Muscle of leg (tissue), 11 donors: Measurements from ENCODE around the gene TOR1AIP2. TPM values are rescaled to one million over a fixed set of nuclear protein-coding genes. Genes with fewer than 3 reads are reported as not detected.
"Not testable (repeated sequence)": the region's sequence is repeated elsewhere in the genome, so short reads cannot be mapped to it uniquely, and the experiment has no call there.

Experiments used
- DNase-seq: peaks from one replicate; pipeline ENCODE4 v3.0.0; 2013
- H3K27ac ChIP-seq: one replicate; pipeline ENCODE4 v1.5.1; 2013; ENCODE audit warnings: mild to moderate bottlenecking, low read length, control low read depth
- H3K27me3 ChIP-seq: one replicate; pipeline ENCODE4 v1.6.1; 2013; ENCODE audit warnings: low read length; ENCODE audit not compliant: control insufficient read depth, insufficient read depth
- H3K36me3 ChIP-seq: one replicate; pipeline ENCODE4 v1.6.1; 2013; ENCODE audit warnings: low read length; ENCODE audit not compliant: control insufficient read depth, insufficient read depth
- H3K4me1 ChIP-seq: one replicate; pipeline ENCODE4 v1.6.1; 2013; ENCODE audit warnings: low read length; ENCODE audit not compliant: control insufficient read depth, insufficient read depth
- H3K4me3 ChIP-seq: one replicate; pipeline ENCODE4 v1.5.1; 2013; ENCODE audit warnings: low read length, control low read depth
- H3K9me3 ChIP-seq: replicated peaks from 2 replicates; pipeline ENCODE4 v1.6.1; 2013; ENCODE audit warnings: low read depth, low read length; ENCODE audit not compliant: control insufficient read depth
- WGBS: methylation state at CpG from one replicate; pipeline ENCODE4 v1.1.5; 2013; ENCODE audit warnings: missing lambda C conversion rate; ENCODE audit not compliant: insufficient coverage; 5-methylcytosine and 5-hydroxymethylcytosine counted together
- polyA plus RNA-seq, 8 donors: library from polyadenylated mRNA; unstranded; fragments of 120-200 nt; gene quantifications; one replicate each; pipeline versions ENCODE4 v1.2.1 to v1.2.3, GENCODE V29; 2013; ENCODE audit warnings: inconsistent platforms in 1 of 8, low replicate concordance in 1 of 8; ENCODE audit not compliant: insufficient read length in 8 of 8, insufficient read depth in 1 of 8
- total RNA-seq: library from RNA; stranded (reverse); fragments of 120-200 nt; gene quantifications from one replicate; pipeline ENCODE4 v1.2.4, GENCODE V29; 2013

Gene TOR1AIP2
- total and polyA plus RNA-seq, 9 donors, result 22.8 to 50.8 (median 29.6) TPM

DNA sequence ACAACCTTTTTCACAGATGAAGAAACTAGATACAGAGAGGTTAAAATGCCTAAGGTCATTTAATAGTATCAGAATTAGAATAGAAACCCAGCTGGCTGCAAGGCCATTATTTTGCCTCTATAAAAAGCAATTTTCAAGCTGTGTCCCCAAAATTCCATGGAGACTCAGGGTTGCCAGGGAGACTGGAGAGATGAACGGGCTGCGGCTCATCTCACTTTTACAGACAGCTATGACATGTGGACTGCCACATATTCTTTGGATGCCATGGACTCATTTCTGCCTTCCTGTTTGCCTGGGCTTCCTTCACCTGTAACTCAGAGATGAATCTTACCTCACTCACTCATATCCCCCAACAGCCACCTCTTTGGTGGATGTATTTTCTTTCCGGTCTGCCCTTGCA is 17.0 kb downstream of the TOR1AIP2 start:
- Histone ChIP-seq H3K4me3 (no peak overlapping the region), H3K27ac (no peak overlapping the region), H3K27me3 (no peaks in the 10 kb centered on the region), H3K36me3 (peaks cover 41% of the 10 kb centered on the region), H3K4me1 (no peaks in the 10 kb centered on the region), H3K9me3 (no peaks in the 10 kb centered on the region)
- no peak for DNase-seq
- 50% methylated on average over 2 of the region's 3 CpGs for WGBS

DNA sequence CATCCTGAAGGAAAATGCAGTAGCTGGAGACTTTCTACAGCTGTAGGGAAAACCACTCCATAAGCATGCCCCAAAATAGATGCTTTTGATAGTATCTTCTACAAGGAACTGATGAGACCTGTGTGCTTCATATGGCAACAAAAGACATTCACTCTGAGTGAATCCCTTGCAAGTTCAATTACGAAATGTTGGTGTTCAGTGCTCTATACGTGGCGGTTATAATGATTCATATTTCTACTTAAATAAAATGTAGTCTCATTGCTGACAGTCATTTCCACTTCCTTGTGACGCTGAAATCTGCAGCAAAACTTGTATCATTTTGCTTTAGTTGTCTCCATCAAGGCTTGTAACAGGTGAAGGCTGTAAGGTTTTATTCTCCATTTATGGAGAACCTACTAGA is 20.6 kb downstream of the TOR1AIP2 start:
- Histone ChIP-seq H3K27me3 (no peaks in the 10 kb centered on the region), H3K4me3 (no peak overlapping the region), H3K36me3 (peaks cover 22% of the 10 kb centered on the region), H3K4me1 (no peaks in the 10 kb centered on the region), H3K9me3 (no peaks in the 10 kb centered on the region), H3K27ac (no peak overlapping the region)
- no peak for DNase-seq
- WGBS, result no CpG with 5 or more reads among the region's 4 CpGs

DNA sequence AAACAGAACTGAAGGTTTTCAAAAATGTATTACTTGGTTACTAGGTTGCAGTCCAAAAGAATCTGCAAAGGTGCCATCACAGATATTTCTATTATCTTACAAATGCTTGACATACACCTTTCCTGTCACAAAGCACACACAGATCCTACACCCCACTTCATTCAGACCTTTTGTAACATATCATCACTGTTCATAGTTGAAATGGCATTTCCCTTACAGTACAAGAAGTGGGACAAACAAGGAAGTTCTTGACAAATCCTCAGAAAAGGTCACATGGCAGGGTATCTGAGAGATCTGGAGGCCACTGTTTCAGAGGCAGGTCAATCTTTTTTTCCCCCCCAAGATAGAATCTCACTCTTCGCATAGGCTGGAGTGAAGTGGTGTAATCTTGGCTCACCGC is 21.3 kb downstream of the TOR1AIP2 start:
- Histone ChIP-seq H3K4me3 (no peak overlapping the region), H3K4me1 (no peaks in the 10 kb centered on the region), H3K27ac (no peak overlapping the region), H3K9me3 (no peaks in the 10 kb centered on the region), H3K36me3 (peaks cover 26% of the 10 kb centered on the region), H3K27me3 (no peaks in the 10 kb centered on the region)
- DNase-seq, result no peak
- 100% methylated on average over 2 of the region's 2 CpGs for WGBS

DNA sequence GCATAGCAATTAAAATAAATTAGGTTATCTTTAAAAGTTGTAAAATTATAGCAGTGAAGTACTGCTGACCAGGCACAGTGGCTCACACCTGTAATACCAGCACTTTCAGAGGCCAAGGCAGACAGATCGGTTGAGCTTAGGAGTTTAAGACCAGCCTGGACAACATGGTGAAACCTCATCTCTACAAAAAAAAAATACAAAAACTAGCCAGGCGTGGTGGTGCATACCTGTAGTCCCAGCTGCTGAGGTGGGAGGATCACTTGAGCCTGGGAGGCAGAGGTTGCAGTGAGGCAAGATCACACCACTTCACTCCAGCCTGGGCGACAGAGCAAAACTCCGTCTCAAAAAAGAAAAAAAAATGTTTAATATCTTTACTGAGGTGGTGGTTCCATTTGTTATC is 21.8 kb downstream of the TOR1AIP2 start:
- WGBS, result no CpG with 5 or more reads among the region's 4 CpGs
- not testable (repeated sequence) for H3K27ac ChIP-seq, H3K4me3 ChIP-seq, DNase-seq, H3K9me3 ChIP-seq, H3K4me1 ChIP-seq, H3K27me3 ChIP-seq
- peaks cover 29% of the 10 kb centered on the region for H3K36me3 ChIP-seq

DNA sequence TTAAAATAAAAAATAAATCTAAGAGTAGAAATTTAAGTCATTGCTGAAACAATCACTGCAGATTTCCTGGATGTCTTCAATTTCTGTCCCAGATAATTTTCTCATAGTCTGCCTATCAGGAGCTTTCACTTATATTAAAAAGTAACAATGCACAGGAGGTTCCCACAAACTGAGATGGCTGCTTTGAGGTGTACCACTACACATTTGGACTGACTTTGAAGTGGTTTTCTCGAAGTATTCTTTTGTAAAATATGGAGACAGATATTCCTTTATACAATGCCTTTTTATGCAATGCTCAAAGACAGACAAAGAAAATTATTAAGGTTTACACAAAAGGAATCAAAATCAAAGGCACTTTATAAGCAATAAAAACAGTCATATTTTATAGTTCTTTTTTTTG is 24.5 kb downstream of the TOR1AIP2 start:
- Histone ChIP-seq H3K4me3 (no peak overlapping the region), H3K4me1 (no peaks in the 10 kb centered on the region), H3K27me3 (no peaks in the 10 kb centered on the region), H3K27ac (no peak overlapping the region), H3K9me3 (no peaks in the 10 kb centered on the region), H3K36me3 (peaks cover 39% of the 10 kb centered on the region)
- no CpG with 5 or more reads among the region's 1 CpG for WGBS
- no peak for DNase-seq

DNA sequence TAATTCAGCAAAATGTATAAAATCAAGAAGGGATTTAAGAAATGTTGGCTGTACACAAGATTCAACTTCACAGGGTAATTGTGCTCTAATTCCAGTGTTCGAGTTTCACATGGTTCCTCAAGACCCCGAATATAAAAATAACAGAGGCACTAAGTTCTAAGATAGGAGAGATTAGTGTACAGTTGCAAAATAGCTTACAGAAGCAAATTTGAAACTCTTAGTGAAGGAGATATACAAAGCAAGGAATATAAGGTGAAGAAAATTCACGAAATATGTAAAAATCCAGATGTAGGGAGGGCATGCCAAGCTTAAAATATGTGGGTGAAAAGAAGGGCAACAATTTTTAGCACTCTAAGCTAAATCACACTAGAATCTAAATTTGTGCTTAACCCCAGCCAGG is 29.4 kb downstream of the TOR1AIP2 start:
- no peak for DNase-seq
- H3K27me3 ChIP-seq, result no peaks in the 10 kb centered on the region
- no peaks in the 10 kb centered on the region for H3K4me1 ChIP-seq
- no peaks in the 10 kb centered on the region for H3K9me3 ChIP-seq
- no CpG with 5 or more reads among the region's 3 CpGs for WGBS
- peaks cover 40% of the 10 kb centered on the region for H3K36me3 ChIP-seq
- H3K27ac ChIP-seq, result no peak overlapping the region
- no peak overlapping the region for H3K4me3 ChIP-seq

DNA sequence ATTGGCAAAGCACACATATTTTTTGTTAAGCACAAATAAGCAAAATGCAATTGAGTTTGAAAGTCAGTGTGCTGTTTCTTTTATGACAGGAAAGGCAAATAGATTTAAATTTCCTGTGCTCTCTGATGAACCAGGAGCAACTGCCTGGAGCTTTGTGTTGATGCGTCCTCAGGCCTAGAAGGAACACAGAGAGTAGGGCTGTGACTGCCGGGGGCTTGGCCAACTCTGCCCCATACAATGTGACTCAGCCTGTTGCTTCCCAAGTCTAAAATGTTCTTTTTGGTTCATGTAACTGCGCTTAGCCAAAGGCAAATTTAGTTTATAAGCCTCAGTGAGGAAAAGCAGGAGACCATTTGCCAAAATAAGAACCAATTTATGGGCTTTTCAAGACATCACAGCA is 37.5 kb downstream of the TOR1AIP2 start:
- WGBS, result 100% methylated on average over 2 of the region's 3 CpGs
- Histone ChIP-seq H3K36me3 (peaks cover 8% of the 10 kb centered on the region), H3K4me3 (no peak overlapping the region), H3K27ac (no peak overlapping the region), H3K9me3 (no peaks in the 10 kb centered on the region), H3K27me3 (no peaks in the 10 kb centered on the region), H3K4me1 (no peaks in the 10 kb centered on the region)
- no peak for DNase-seq

DNA sequence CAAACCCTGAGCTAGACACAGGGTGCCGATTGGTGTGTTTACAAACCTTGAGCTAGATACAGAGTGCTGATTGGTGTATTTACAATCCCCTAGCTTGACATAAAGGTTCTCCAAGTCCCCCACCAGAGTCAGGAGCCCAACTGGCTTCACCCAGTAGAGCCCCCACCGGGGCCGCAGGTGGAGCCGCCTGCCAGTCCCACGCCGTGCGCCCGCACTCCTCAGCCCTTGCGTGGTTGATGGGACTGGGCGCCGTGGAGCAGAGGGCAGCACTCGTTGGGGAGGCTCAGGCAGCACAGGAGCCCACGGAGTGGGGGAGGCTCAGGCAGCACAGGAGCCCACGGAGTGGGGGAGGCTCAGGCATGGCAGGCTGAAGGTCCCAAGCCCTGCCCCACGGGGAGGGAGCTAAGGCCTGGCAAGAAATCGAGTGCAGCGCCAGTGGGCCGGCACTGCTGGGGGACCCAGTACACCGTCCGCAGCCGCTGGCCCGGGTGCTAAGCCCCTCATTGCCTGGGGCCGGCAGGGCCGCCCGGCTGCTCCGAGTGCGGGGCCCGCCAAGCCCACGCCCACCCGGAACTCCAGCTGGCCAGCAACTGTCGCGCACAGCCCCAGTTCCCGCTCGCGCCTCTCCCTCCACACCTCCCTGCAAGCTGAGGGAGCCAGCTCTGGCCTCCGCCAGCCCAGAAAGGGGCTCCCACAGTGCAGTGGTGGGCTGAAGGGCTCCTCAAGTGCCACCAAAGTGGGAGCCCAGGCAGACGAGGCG is 40.7 kb downstream of the TOR1AIP2 start:
- not testable (repeated sequence) for H3K4me1 ChIP-seq, H3K27me3 ChIP-seq, H3K4me3 ChIP-seq, H3K9me3 ChIP-seq, DNase-seq, H3K36me3 ChIP-seq, H3K27ac ChIP-seq
- WGBS, result 97% methylated on average over 29 of the region's 38 CpGs

DNA sequence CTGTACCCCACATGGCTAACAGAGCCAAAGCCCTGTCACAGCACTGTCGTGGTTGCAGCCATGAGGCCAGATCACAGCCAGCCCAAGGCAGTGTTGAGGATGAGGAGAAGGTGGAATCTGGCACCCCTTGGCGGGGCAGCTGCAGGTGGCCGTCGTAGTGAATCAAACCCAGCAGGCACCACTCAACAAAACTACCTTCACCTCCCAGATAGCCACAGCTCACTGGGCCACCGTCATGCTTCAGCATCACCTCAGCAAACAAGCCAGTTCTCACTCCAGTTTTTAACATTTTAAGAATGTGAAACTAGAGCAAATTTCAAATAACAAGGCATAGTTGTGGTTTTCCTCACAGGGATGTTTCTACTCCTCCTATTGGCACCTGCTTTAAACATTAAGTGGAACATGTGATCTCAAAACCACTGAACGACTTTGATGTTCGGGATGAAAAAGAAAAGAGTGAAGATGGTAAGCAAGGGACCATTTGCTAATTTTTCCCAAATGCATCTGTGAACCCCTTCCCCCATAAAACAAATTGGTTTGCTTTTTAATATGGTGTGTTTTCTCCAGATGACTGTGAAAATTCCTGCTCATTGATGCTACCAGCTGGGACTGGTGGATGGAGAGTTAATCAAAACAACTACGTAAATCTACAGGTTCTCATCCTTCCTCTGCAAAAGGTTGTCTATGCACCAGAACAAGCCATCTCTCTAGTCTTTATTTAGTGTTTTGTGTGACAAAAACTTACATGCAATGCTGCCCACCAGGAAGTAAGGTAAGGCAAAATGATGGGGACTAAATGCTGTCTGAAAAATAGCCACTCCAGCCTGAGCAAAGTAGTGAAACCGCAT is 45.5 kb downstream of the TOR1AIP2 start:
- no peak for DNase-seq
- Histone ChIP-seq H3K36me3 (peaks cover 5% of the 10 kb centered on the region), H3K9me3 (no peaks in the 10 kb centered on the region), H3K27ac (no peak overlapping the region), H3K4me3 (no peak overlapping the region), H3K4me1 (no peaks in the 10 kb centered on the region), H3K27me3 (no peaks in the 10 kb centered on the region)
- WGBS, result no CpG with 5 or more reads among the region's 9 CpGs

DNA sequence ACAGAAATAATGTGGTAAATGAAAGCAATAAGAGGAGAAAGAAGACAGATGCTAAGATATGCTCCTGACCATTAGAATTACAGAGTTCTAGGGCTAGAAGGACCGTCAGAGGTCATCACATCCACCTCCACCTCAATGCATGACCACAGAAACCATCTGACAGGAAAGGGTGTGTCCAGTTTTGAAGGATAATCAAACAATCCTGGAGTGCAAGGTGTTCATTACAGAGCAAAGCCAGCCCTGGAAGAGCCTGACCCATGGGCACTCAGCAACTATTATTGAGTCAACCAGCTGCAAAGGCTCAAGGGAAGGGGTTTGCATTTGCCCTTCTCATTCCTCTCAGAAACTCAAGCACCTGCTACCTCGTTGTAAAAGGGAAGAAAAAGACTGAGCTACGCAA is 46.4 kb downstream of the TOR1AIP2 start:
- WGBS, result no CpG with 5 or more reads among the region's 3 CpGs
- no peak for DNase-seq
- Histone ChIP-seq H3K9me3 (no peaks in the 10 kb centered on the region), H3K27ac (no peak overlapping the region), H3K4me3 (no peak overlapping the region), H3K4me1 (peaks cover under 1% of the 10 kb centered on the region), H3K36me3 (peaks cover 5% of the 10 kb centered on the region), H3K27me3 (no peaks in the 10 kb centered on the region)
